Neural cell (in vitro differentiated cells): ENCODE measurements around the gene AMDHD2. TPM values are rescaled to one million over a fixed set of nuclear protein-coding genes. Genes with fewer than 3 reads are reported as not detected.

Experiments
- H2AFZ ChIP-seq: fragments of 200-600, 300-800 bp; sonication (generic), shearing (Covaris generic); 2 replicates; pipeline ENCODE4 v1.6.0; 2014; ENCODE audit warnings: low read depth, mild to moderate bottlenecking, antibody characterized with exemption, low read length, moderate library complexity
- H3F3A ChIP-seq: fragments of 200-600 bp; shearing (Covaris generic); 2 replicates; pipeline ENCODE4 v1.6.1; 2016; ENCODE audit warnings: mild to moderate bottlenecking, moderate library complexity, mixed read lengths, antibody characterized with exemption, low read length; ENCODE audit not compliant: insufficient read depth, poor library complexity, severe bottlenecking
- H3K27ac ChIP-seq: fragments of 200-600, 300-800 bp; sonication (generic), shearing (Covaris generic); 2 replicates; pipeline ENCODE4 v1.5.1; 2014; ENCODE audit warnings: mild to moderate bottlenecking, low read length, moderate library complexity
- H3K27me3 ChIP-seq: fragments of 300-800, 200-600 bp; sonication (generic), shearing (Covaris generic); 2 replicates; pipeline ENCODE4 v1.6.0; 2014; ENCODE audit warnings: mild to moderate bottlenecking, low read depth, low read length, moderate library complexity; ENCODE audit not compliant: insufficient read depth
- H3K36me3 ChIP-seq: fragments of 300-800, 200-600 bp; sonication (generic), shearing (Covaris generic); 2 replicates; pipeline ENCODE4 v1.5.1; 2014; ENCODE audit warnings: mild to moderate bottlenecking, antibody characterized with exemption, low read length, moderate library complexity; ENCODE audit not compliant: insufficient read depth
- H3K4me2 ChIP-seq: fragments of 300-800, 200-600 bp; sonication (generic), shearing (Covaris generic); 2 replicates; pipeline ENCODE4 v1.6.0; 2014; ENCODE audit warnings: mild to moderate bottlenecking, low read length
- H3K4me3 ChIP-seq: fragments of 300-800, 200-600 bp; sonication (generic), shearing (Covaris generic); 2 replicates; pipeline ENCODE4 v1.5.1; 2014; ENCODE audit warnings: mild to moderate bottlenecking, low read length, moderate library complexity
- H3K79me2 ChIP-seq: fragments of 200-600 bp; shearing (Covaris generic); replicated peaks from 2 replicates; pipeline ENCODE4 v1.6.0; 2014; ENCODE audit warnings: mild to moderate bottlenecking, low read length, moderate library complexity; ENCODE audit not compliant: insufficient read depth
- H3K9ac ChIP-seq: fragments of 300-800, 200-600 bp; sonication (generic), shearing (Covaris generic); 2 replicates; pipeline ENCODE4 v1.6.1; 2016; ENCODE audit warnings: mild to moderate bottlenecking, low read length, mixed read lengths
- H3K9me2 ChIP-seq: fragments of 200-600 bp; shearing (Covaris generic); 2 replicates; pipeline ENCODE4 v1.6.1; 2016; ENCODE audit warnings: mild to moderate bottlenecking, low read length, mixed read lengths; ENCODE audit not compliant: insufficient read depth
- H3K9me3 ChIP-seq: fragments of 200-600, 300-800 bp; sonication (generic), shearing (Covaris generic); 2 replicates; pipeline ENCODE4 v1.6.1; 2016; ENCODE audit warnings: mild to moderate bottlenecking, mixed run types, low read length, moderate library complexity, mixed read lengths
- H4K20me1 ChIP-seq: fragments of 200-600 bp; shearing (Covaris generic); 2 replicates; pipeline ENCODE4 v1.6.1; 2016; ENCODE audit warnings: mild to moderate bottlenecking, mixed run types; ENCODE audit not compliant: insufficient read depth
- CTCF ChIP-seq: fragments of 450-650 bp; IDR thresholded peaks from 2 replicates; pipeline ENCODE4 v1.5.1; 2014; ENCODE audit warnings: antibody characterized with exemption, mild to moderate bottlenecking, moderate library complexity; ENCODE audit not compliant: poor library complexity, severe bottlenecking
- EP300 ChIP-seq: fragments of 450-650 bp; conservative IDR thresholded peaks from 2 replicates; pipeline ENCODE4 v1.6.1; 2014; ENCODE audit warnings: antibody characterized with exemption, mild to moderate bottlenecking, moderate library complexity; ENCODE audit not compliant: poor library complexity, severe bottlenecking
- EZH2 ChIP-seq: fragments of 200-600, 300-800 bp; shearing (Covaris generic), sonication (generic); IDR thresholded peaks from 2 replicates; pipeline ENCODE4 v1.6.1; 2014; ENCODE audit warnings: antibody characterized with exemption, low read length, borderline replicate concordance, mild to moderate bottlenecking; ENCODE audit not compliant: insufficient read depth, poor library complexity, severe bottlenecking
- MXI1 ChIP-seq: fragments of 450-650 bp; conservative IDR thresholded peaks from 2 replicates; pipeline ENCODE4 v1.6.1; 2014; ENCODE audit warnings: antibody characterized with exemption, mild to moderate bottlenecking; ENCODE audit not compliant: poor library complexity, severe bottlenecking
- POLR2AphosphoS5 ChIP-seq: IDR thresholded peaks from 2 replicates; pipeline ENCODE4 v1.6.1; 2012
- RAD21 ChIP-seq: fragments of 450-650 bp; conservative IDR thresholded peaks from 2 replicates; pipeline ENCODE4 v1.6.1; 2014; ENCODE audit warnings: antibody characterized with exemption, mild to moderate bottlenecking, moderate library complexity
- REST ChIP-seq: IDR thresholded peaks from 2 replicates; pipeline ENCODE4 v1.6.1; 2012; ENCODE audit warnings: borderline replicate concordance
- SMC3 ChIP-seq: fragments of 450-650 bp; conservative IDR thresholded peaks from 2 replicates; pipeline ENCODE4 v1.6.1; 2014; ENCODE audit warnings: antibody characterized with exemption, mild to moderate bottlenecking, moderate library complexity; ENCODE audit not compliant: poor library complexity
- TAF1 ChIP-seq: IDR thresholded peaks from 2 replicates; pipeline ENCODE4 v1.6.1; 2012; ENCODE audit warnings: low read depth
- polyA plus RNA-seq: library from polyadenylated mRNA; depleted of rRNA; stranded (reverse); fragments of >200 nt; gene quantifications from 2 replicates; pipeline ENCODE4 v1.2.3, GENCODE V29; 2014

AMDHD2 gene
- polyA plus RNA-seq, 1 donor from 2014 or later: 50.0 TPM

- Histone ChIP-seq H3K9me3 (no peaks in the 10 kb centered on the region), H3K4me3 (no peak overlapping the region), H3K27ac (no peak overlapping the region), H3K4me2 (no peak overlapping the region), H3K36me3 (no peaks in the 10 kb centered on the region), H2AFZ (no peak overlapping the region), H3K79me2 (no peaks in the 10 kb centered on the region), H3K27me3 (no peaks in the 10 kb centered on the region), H3F3A (no peaks in the 10 kb centered on the region), H3K9me2 (no peaks in the 10 kb centered on the region), H3K9ac (no peak overlapping the region), H4K20me1 (no peaks in the 10 kb centered on the region)
- TF ChIP-seq CTCF: no peak
- no peak for TF ChIP-seq EZH2
- no peak for TF ChIP-seq RAD21
- no peak for TF ChIP-seq MXI1
- TF ChIP-seq SMC3: no peak
- TF ChIP-seq POLR2AphosphoS5: no peak
- no peak for TF ChIP-seq TAF1
- no peak for TF ChIP-seq EP300
- TF ChIP-seq REST: no peak
Measured at GRCh38 chr16:2527071-2527783, 7.1 kb downstream of the AMDHD2 start.

GRCh38 chr16:2527784-2528100, 7.6 kb downstream of the AMDHD2 start:
- H3K27me3 ChIP-seq: no peaks in the 10 kb centered on the region
- no peak overlapping the region for H3K4me2 ChIP-seq
- H4K20me1 ChIP-seq: no peaks in the 10 kb centered on the region
- H3K4me3 ChIP-seq: no peak overlapping the region
- no peaks in the 10 kb centered on the region for H3K9me2 ChIP-seq
- no peak overlapping the region for H3K27ac ChIP-seq
- H2AFZ ChIP-seq: no peak overlapping the region
- TF ChIP-seq EZH2 (no peak), RAD21 (no peak), POLR2AphosphoS5 (no peak), SMC3 (no peak), MXI1 (no peak), CTCF (no peak), TAF1 (no peak), REST (no peak), EP300 (no peak)
- H3K9ac ChIP-seq: no peak overlapping the region
- no peaks in the 10 kb centered on the region for H3K9me3 ChIP-seq
- H3F3A ChIP-seq: no peaks in the 10 kb centered on the region
- H3K79me2 ChIP-seq: no peaks in the 10 kb centered on the region
- H3K36me3 ChIP-seq: no peaks in the 10 kb centered on the region
